Measurements from ENCODE around the gene IQCF5. TPM values are rescaled to one million over a fixed set of nuclear protein-coding genes. Genes with fewer than 3 reads are reported as not detected.

Gene IQCF5
- total RNA-seq, 1 experiment from 2014 or later = not detected

GRCh38 chr3:51894391-51894790 lies 19.0 kb upstream of the IQCF5 start:
- no peak for TF ChIP-seq SIN3A (IDR thresholded peaks at IDR 0.05; ENCODE audit: borderline replicate concordance, insufficient read depth, low read depth, low read length)
- TF ChIP-seq CTCF (IDR thresholded peaks at IDR 0.05) = no peak
- no peak for TF ChIP-seq REST (IDR thresholded peaks at IDR 0.05; ENCODE audit: insufficient read depth in 1 of 2, low read depth in 2 of 2, low read length in 1 of 2)
- TF ChIP-seq TCF7L2 (IDR thresholded peaks at IDR 0.05; ENCODE audit: low read depth, low read length) = no peak
- no peak for TF ChIP-seq POLR2AphosphoS5 (IDR thresholded peaks at IDR 0.05; ENCODE audit: low read depth, low read length)
- DNase-seq (ENCODE audit: low read depth, low spot score) (no peak), ATAC-seq (no peak)
- in situ Hi-C loops (cut with HindIII; ENCODE audit: low pct_unique_long_range_greater_than_20kb, low sequenced_read_pairs) = no loop called here
- ChIA-PET CTCF (no interaction called here), POLR2A (no interaction called here)
- no peak overlapping the region for H3K27ac ChIP-seq (ENCODE audit: low read length)
- H3K4me3 ChIP-seq (ENCODE audit: low read depth in 2 of 2, low read length in 2 of 2) = no peak overlapping the region
- no TSS peak for BruUV-seq (replicated peaks)
- intact Hi-C loops (cut with micrococcal nuclease; ENCODE audit: unreplicated experiment) = no loop called here
- no peaks in the 10 kb centered on the region for H3K36me3 ChIP-seq (ENCODE audit: control insufficient read depth, insufficient read depth, low read length)
- no peaks in the 10 kb centered on the region for H3K9me3 ChIP-seq (ENCODE audit: control insufficient read depth, insufficient read depth, low read depth, low read length)
- H3K4me1 ChIP-seq (ENCODE audit: control insufficient read depth, insufficient read depth, low read length) = no peaks in the 10 kb centered on the region
- H3K27me3 ChIP-seq (ENCODE audit: control insufficient read depth, insufficient read depth, low read length) = no peaks in the 10 kb centered on the region; the same call in 1 of the 2 replicates

- H3K27ac ChIP-seq (ENCODE audit: low read length) = no peak overlapping the region
- ATAC-seq (no peak), DNase-seq (ENCODE audit: low read depth, low spot score) (no peak)
- H3K36me3 ChIP-seq (ENCODE audit: control insufficient read depth, insufficient read depth, low read length) = no peaks in the 10 kb centered on the region
- H3K27me3 ChIP-seq (ENCODE audit: control insufficient read depth, insufficient read depth, low read length) = no peaks in the 10 kb centered on the region; the same call in 1 of the 2 replicates
- no peak overlapping the region for H3K4me3 ChIP-seq (ENCODE audit: low read depth in 2 of 2, low read length in 2 of 2)
- no TSS peak for BruUV-seq (replicated peaks)
- intact Hi-C loops (cut with micrococcal nuclease; ENCODE audit: unreplicated experiment) (no loop called here), in situ Hi-C loops (cut with HindIII; ENCODE audit: low pct_unique_long_range_greater_than_20kb, low sequenced_read_pairs) (no loop called here)
- ChIA-PET POLR2A (no interaction called here), CTCF (interaction anchor here (0.6 kb wide), 1 partner anchor 187 kb away, joined by 4 read pairs; no protein-coding TSS in a partner anchor)
- no peaks in the 10 kb centered on the region for H3K9me3 ChIP-seq (ENCODE audit: control insufficient read depth, insufficient read depth, low read depth, low read length)
- H3K4me1 ChIP-seq (ENCODE audit: control insufficient read depth, insufficient read depth, low read length) = no peaks in the 10 kb centered on the region
- TF ChIP-seq POLR2AphosphoS5 (IDR thresholded peaks at IDR 0.05; ENCODE audit: low read depth, low read length) = no peak
- TF ChIP-seq TCF7L2 (IDR thresholded peaks at IDR 0.05; ENCODE audit: low read depth, low read length) = no peak
- no peak for TF ChIP-seq REST (IDR thresholded peaks at IDR 0.05; ENCODE audit: insufficient read depth in 1 of 2, low read depth in 2 of 2, low read length in 1 of 2)
Measured at GRCh38 chr3:51891242-51892039, 16.0 kb upstream of the IQCF5 start.
